ENCODE measurements around the gene HS2ST1.
"Not testable (repeated sequence)": the region's sequence is repeated elsewhere in the genome, so short reads cannot be mapped to it uniquely, and the experiment has no call there.

Gene HS2ST1

DNA sequence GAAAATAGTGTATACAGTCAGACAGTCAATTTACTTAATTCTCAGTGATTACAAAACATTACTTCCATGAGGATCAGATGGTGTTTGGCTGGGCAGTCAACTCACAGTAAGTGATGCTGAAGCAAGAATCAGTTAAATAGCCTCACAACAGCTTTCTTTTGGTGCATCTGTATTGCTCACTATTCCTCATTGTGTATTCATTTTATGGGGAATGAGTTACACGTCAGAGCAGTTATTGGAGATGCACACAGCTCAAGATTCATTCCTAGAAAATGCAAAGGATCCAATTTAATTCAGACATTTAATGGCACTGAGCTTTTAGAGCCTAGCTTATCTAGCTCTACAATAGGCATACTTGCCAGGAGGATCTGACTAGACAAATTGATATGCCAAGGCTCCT is 150.6 kb downstream of the HS2ST1 start:
- no peak for ATAC-seq
- TF ChIP-seq RARB (CRISPR knock-in tag; IDR thresholded peaks at IDR 0.05) (no peak), ZFP3 (CRISPR knock-in tag; IDR thresholded peaks at IDR 0.05) (no peak), BACH2 (CRISPR knock-in tag; IDR thresholded peaks at IDR 0.05; ENCODE audit: borderline replicate concordance) (no peak), OSR1 (CRISPR knock-in tag; IDR thresholded peaks at IDR 0.05) (no peak), TCF4 (CRISPR knock-in tag; IDR thresholded peaks at IDR 0.05; ENCODE audit: borderline replicate concordance) (no peak), ZNF8 (CRISPR knock-in tag; IDR thresholded peaks at IDR 0.05) (no peak), ZFP30 (CRISPR knock-in tag; IDR thresholded peaks at IDR 0.05) (no peak), ISL1 (CRISPR knock-in tag; IDR thresholded peaks at IDR 0.05) (no peak), ESRRG (CRISPR knock-in tag; IDR thresholded peaks at IDR 0.05) (no peak)
- TF ChIP-seq, protein P1, sequence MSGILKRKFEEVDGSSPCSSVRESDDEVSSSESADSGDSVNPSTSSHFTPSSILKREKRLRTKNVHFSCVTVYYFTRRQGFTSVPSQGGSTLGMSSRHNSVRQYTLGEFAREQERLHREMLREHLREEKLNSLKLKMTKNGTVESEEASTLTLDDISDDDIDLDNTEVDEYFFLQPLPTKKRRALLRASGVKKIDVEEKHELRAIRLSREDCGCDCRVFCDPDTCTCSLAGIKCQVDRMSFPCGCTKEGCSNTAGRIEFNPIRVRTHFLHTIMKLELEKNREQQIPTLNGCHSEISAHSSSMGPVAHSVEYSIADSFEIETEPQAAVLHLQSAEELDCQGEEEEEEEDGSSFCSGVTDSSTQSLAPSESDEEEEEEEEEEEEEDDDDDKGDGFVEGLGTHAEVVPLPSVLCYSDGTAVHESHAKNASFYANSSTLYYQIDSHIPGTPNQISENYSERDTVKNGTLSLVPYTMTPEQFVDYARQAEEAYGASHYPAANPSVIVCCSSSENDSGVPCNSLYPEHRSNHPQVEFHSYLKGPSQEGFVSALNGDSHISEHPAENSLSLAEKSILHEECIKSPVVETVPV (CRISPR knock-in tag; IDR thresholded peaks at IDR 0.05) = no peak

DNA sequence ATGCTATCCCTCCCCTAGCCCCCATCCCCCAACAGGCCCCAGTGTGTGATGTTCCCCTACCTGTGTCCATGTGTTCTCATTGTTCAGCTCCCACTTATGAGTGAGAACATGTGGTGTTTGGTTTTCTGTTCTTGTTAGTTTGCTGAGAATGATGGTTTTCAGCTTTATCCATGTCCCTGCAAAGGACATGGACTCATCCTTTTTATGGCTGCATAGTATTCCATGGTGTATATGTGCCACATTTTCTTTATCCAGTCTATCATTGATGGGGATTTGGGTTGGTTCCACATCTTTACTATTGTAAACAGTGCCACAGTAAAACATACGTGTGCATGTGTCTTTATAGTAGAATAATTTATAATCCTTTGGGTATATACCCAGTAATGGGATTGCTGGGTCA is 152.3 kb downstream of the HS2ST1 start:
- ATAC-seq = not testable (repeated sequence)

DNA sequence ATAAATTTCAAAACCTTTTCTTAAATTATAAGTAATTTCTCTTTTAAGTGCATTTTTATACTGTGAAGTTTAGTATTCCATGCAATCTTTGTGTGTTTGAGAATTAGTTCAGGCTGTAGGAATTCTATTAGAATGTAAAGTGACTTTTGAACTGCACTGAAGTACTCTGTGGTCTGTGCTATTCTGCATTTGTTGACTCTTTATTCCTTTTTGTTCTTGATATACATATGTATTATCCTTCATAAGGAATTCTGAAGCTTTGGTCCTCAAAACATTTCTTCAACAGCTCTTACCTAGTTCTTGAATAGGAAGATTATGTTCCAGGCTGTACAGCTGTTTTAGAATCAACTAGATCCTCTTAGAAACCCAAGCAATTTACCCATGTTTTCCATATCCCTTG is 158.0 kb downstream of the HS2ST1 start:
- TF ChIP-seq ZFP30 (CRISPR knock-in tag; IDR thresholded peaks at IDR 0.05) (no peak), ZC3H10 (CRISPR knock-in tag; IDR thresholded peaks at IDR 0.05) (no peak), ZNF565 (CRISPR knock-in tag; conservative IDR thresholded peaks at IDR 0.05; ENCODE audit: low read depth) (no peak)
- TF ChIP-seq, protein P2, sequence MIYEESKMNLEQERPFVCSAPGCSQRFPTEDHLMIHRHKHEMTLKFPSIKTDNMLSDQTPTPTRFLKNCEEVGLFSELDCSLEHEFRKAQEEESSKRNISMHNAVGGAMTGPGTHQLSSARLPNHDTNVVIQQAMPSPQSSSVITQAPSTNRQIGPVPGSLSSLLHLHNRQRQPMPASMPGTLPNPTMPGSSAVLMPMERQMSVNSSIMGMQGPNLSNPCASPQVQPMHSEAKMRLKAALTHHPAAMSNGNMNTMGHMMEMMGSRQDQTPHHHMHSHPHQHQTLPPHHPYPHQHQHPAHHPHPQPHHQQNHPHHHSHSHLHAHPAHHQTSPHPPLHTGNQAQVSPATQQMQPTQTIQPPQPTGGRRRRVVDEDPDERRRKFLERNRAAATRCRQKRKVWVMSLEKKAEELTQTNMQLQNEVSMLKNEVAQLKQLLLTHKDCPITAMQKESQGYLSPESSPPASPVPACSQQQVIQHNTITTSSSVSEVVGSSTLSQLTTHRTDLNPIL (CRISPR knock-in tag; IDR thresholded peaks at IDR 0.05; ENCODE audit: low read depth) = no peak
- no peak for ATAC-seq

DNA sequence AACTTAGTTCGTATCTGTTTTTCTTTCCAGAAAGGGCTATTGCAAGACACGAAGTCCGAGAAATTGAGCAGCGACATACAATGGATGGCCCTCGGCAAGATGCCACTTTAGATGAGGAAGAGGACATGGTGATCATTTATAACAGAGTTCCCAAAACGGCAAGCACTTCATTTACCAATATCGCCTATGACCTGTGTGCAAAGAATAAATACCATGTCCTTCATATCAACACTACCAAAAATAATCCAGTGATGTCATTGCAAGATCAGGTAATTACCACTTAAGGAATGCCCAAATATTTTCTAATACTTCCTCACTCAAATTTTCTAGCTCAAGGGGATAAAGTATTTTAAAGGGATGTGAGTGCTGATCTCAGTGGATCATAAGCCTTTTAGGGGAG is 158.5 kb downstream of the HS2ST1 start:
- no peak for TF ChIP-seq OSR1 (CRISPR knock-in tag; IDR thresholded peaks at IDR 0.05)
- TF ChIP-seq ZFP30 (CRISPR knock-in tag; IDR thresholded peaks at IDR 0.05) = no peak
- TF ChIP-seq, protein P2 (CRISPR knock-in tag; IDR thresholded peaks at IDR 0.05; ENCODE audit: low read depth) = no peak
- no peak for TF ChIP-seq SNAI2 (CRISPR knock-in tag; IDR thresholded peaks at IDR 0.05)
- TF ChIP-seq ARNTL (CRISPR knock-in tag; IDR thresholded peaks at IDR 0.05; ENCODE audit: borderline replicate concordance, low read depth) = no peak
- no peak for TF ChIP-seq ZFP3 (CRISPR knock-in tag; IDR thresholded peaks at IDR 0.05)
- no peak for TF ChIP-seq ZNF8 (CRISPR knock-in tag; IDR thresholded peaks at IDR 0.05)
- no peak for TF ChIP-seq CSDC2 (CRISPR knock-in tag; IDR thresholded peaks at IDR 0.05)
- no peak for TF ChIP-seq BACH2 (CRISPR knock-in tag; IDR thresholded peaks at IDR 0.05; ENCODE audit: borderline replicate concordance)
- TF ChIP-seq, protein P3, sequence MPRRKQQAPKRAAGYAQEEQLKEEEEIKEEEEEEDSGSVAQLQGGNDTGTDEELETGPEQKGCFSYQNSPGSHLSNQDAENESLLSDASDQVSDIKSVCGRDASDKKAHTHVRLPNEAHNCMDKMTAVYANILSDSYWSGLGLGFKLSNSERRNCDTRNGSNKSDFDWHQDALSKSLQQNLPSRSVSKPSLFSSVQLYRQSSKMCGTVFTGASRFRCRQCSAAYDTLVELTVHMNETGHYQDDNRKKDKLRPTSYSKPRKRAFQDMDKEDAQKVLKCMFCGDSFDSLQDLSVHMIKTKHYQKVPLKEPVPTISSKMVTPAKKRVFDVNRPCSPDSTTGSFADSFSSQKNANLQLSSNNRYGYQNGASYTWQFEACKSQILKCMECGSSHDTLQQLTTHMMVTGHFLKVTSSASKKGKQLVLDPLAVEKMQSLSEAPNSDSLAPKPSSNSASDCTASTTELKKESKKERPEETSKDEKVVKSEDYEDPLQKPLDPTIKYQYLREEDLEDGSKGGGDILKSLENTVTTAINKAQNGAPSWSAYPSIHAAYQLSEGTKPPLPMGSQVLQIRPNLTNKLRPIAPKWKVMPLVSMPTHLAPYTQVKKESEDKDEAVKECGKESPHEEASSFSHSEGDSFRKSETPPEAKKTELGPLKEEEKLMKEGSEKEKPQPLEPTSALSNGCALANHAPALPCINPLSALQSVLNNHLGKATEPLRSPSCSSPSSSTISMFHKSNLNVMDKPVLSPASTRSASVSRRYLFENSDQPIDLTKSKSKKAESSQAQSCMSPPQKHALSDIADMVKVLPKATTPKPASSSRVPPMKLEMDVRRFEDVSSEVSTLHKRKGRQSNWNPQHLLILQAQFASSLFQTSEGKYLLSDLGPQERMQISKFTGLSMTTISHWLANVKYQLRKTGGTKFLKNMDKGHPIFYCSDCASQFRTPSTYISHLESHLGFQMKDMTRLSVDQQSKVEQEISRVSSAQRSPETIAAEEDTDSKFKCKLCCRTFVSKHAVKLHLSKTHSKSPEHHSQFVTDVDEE (CRISPR knock-in tag; IDR thresholded peaks at IDR 0.05) = no peak
- TF ChIP-seq, protein P4, sequence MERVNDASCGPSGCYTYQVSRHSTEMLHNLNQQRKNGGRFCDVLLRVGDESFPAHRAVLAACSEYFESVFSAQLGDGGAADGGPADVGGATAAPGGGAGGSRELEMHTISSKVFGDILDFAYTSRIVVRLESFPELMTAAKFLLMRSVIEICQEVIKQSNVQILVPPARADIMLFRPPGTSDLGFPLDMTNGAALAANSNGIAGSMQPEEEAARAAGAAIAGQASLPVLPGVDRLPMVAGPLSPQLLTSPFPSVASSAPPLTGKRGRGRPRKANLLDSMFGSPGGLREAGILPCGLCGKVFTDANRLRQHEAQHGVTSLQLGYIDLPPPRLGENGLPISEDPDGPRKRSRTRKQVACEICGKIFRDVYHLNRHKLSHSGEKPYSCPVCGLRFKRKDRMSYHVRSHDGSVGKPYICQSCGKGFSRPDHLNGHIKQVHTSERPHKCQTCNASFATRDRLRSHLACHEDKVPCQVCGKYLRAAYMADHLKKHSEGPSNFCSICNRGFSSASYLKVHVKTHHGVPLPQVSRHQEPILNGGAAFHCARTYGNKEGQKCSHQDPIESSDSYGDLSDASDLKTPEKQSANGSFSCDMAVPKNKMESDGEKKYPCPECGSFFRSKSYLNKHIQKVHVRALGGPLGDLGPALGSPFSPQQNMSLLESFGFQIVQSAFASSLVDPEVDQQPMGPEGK (CRISPR knock-in tag; IDR thresholded peaks at IDR 0.05; ENCODE audit: borderline replicate concordance) = no peak
- TF ChIP-seq GLIS3 (CRISPR knock-in tag; IDR thresholded peaks at IDR 0.05) = no peak
- no peak for TF ChIP-seq RARB (CRISPR knock-in tag; IDR thresholded peaks at IDR 0.05)
- TF ChIP-seq ZNF565 (CRISPR knock-in tag; conservative IDR thresholded peaks at IDR 0.05; ENCODE audit: low read depth) = no peak
- TF ChIP-seq, protein P1 (CRISPR knock-in tag; IDR thresholded peaks at IDR 0.05) = no peak
- TF ChIP-seq, protein P5, sequence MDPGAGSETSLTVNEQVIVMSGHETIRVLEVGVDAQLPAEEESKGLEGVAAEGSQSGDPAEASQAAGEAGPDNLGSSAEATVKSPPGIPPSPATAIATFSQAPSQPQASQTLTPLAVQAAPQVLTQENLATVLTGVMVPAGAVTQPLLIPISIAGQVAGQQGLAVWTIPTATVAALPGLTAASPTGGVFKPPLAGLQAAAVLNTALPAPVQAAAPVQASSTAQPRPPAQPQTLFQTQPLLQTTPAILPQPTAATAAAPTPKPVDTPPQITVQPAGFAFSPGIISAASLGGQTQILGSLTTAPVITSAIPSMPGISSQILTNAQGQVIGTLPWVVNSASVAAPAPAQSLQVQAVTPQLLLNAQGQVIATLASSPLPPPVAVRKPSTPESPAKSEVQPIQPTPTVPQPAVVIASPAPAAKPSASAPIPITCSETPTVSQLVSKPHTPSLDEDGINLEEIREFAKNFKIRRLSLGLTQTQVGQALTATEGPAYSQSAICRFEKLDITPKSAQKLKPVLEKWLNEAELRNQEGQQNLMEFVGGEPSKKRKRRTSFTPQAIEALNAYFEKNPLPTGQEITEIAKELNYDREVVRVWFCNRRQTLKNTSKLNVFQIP (CRISPR knock-in tag; IDR thresholded peaks at IDR 0.05; ENCODE audit: borderline replicate concordance, low read depth) = no peak
- TF ChIP-seq TCF4 (CRISPR knock-in tag; IDR thresholded peaks at IDR 0.05; ENCODE audit: borderline replicate concordance) = no peak
- no peak for TF ChIP-seq ISL1 (CRISPR knock-in tag; IDR thresholded peaks at IDR 0.05)
- no peak for TF ChIP-seq TOX (CRISPR knock-in tag; IDR thresholded peaks at IDR 0.05; ENCODE audit: borderline replicate concordance)
- no peak for TF ChIP-seq PPARA (CRISPR knock-in tag; IDR thresholded peaks at IDR 0.05; ENCODE audit: borderline replicate concordance)

More for the DNA sequence above, 158.5 kb downstream of the HS2ST1 start:
- no peak for ATAC-seq

All from SK-N-SH treated with all-trans-retinoic acid at 6 μM for 48 hours (cell line).